Measurements from ENCODE around the gene PSME2. TPM values are rescaled to one million over a fixed set of nuclear protein-coding genes. Genes with fewer than 3 reads are reported as not detected.

The PSME2 gene
- total RNA-seq, 1 experiment from 2014 or later, result 142 TPM

DNA sequence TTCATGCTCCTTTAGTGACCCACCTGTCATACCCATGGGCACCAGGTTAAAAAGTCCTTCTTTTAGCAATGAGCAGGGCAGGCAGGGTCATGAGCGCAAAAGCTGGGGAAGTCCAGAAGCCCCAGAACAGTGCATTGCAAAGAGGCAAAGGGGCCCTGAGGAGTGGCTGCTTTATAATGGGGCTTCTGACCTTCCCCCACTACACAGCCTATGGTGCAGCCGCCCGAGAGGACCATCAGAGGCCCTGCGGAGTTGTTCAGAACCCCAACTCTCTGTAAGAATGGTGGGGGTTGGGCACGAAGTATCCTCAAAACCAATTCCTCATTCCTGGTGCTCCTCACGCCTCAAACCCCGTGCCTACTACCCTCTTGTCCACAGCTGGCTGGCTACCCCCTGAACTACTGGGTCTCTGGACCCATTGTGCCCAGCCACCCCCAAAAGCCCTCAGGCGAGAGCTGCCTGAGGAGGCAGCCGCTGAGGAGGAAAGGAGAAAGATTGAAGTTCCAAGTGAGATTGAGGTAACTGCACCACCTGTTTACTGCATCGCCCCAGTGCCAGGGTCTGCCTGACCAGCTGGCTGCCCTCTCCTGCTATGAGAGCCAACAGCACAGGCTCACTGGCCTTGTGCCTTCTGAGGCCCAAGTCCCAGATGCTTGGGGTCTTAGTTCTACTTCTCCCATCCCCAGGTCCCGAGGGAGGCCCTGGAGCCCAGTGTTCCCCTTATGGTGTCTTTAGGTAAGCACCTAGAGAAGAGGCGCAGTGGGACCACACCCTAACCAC is 32.2 kb upstream of the PSME2 start:
- BruUV-seq (replicated peaks), result no TSS peak
- no peak overlapping the region for H3K4me3 Mint-ChIP-seq (ENCODE audit: unreplicated experiment)
- H3K27ac Mint-ChIP-seq (ENCODE audit: unreplicated experiment), result no peak overlapping the region
- H3K27me3 Mint-ChIP-seq (ENCODE audit: insufficient read depth, unreplicated experiment), result no peaks in the 10 kb centered on the region
- H3K36me3 Mint-ChIP-seq (ENCODE audit: insufficient read depth, unreplicated experiment), result peaks cover 38% of the 10 kb centered on the region
- H3K9me3 ChIP-seq, result no peaks in the 10 kb centered on the region
- DNase-seq, result no peak
- intact Hi-C loops (cut with micrococcal nuclease; ENCODE audit: unreplicated experiment), result no loop called here
- no peaks in the 10 kb centered on the region for H3K4me1 ChIP-seq
- no peaks in the 10 kb centered on the region for H3K9me3 Mint-ChIP-seq (ENCODE audit: unreplicated experiment)
- H3K36me3 ChIP-seq (ENCODE audit: control insufficient read depth, insufficient read depth, low read length), result no peaks in the 10 kb centered on the region; the same call in none of the 2 replicates
- ChIA-PET POLR2A (interaction anchor here (1.0 kb wide), 1 partner anchor 63 kb away, joined by 4 read pairs; no protein-coding TSS in a partner anchor), CTCF (no interaction called here)
- no peaks in the 10 kb centered on the region for H3K27me3 ChIP-seq (replicated peaks; ENCODE audit: control insufficient read depth, insufficient read depth, low read length)
- H3K4me3 ChIP-seq (ENCODE audit: low read depth, low read length), result no peak overlapping the region
- TF ChIP-seq, protein P1, sequence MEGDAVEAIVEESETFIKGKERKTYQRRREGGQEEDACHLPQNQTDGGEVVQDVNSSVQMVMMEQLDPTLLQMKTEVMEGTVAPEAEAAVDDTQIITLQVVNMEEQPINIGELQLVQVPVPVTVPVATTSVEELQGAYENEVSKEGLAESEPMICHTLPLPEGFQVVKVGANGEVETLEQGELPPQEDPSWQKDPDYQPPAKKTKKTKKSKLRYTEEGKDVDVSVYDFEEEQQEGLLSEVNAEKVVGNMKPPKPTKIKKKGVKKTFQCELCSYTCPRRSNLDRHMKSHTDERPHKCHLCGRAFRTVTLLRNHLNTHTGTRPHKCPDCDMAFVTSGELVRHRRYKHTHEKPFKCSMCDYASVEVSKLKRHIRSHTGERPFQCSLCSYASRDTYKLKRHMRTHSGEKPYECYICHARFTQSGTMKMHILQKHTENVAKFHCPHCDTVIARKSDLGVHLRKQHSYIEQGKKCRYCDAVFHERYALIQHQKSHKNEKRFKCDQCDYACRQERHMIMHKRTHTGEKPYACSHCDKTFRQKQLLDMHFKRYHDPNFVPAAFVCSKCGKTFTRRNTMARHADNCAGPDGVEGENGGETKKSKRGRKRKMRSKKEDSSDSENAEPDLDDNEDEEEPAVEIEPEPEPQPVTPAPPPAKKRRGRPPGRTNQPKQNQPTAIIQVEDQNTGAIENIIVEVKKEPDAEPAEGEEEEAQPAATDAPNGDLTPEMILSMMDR (IDR thresholded peaks at IDR 0.05; ENCODE audit: insufficient read depth in 1 of 2, low read depth in 1 of 2, low read length in 1 of 2, severe bottlenecking in 1 of 2, unreplicated experiment in 1 of 2), result no peak
- H3K4me1 Mint-ChIP-seq (ENCODE audit: low read depth, unreplicated experiment), result no peaks in the 10 kb centered on the region

DNA sequence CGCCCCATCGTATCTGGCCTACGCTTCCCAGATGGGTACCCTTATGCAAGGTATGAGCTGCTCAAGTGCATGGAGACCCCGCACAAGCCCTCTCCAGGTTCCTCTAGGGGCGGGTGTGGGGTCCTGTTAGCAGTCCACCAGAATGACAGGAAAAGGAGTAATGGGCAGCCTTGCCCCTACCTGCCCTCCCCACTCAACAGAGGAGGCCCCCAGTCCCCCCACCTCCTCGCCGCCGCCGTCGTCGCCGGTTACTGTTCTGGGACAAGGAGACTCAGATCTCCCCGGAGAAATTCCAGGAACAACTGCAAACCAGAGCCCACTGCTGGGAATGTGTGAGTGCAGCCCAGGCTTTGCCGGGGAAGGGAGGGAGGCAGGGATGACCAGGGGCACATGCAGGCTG is 31.5 kb upstream of the PSME2 start:
- Mint-ChIP-seq H3K4me1 (ENCODE audit: low read depth, unreplicated experiment) (no peaks in the 10 kb centered on the region), H3K9me3 (ENCODE audit: unreplicated experiment) (no peaks in the 10 kb centered on the region), H3K4me3 (ENCODE audit: unreplicated experiment) (no peak overlapping the region), H3K27me3 (ENCODE audit: insufficient read depth, unreplicated experiment) (no peaks in the 10 kb centered on the region), H3K27ac (ENCODE audit: unreplicated experiment) (no peak overlapping the region), H3K36me3 (ENCODE audit: insufficient read depth, unreplicated experiment) (peaks cover 40% of the 10 kb centered on the region)
- TF ChIP-seq, protein P1 (IDR thresholded peaks at IDR 0.05; ENCODE audit: insufficient read depth in 1 of 2, low read depth in 1 of 2, low read length in 1 of 2, severe bottlenecking in 1 of 2, unreplicated experiment in 1 of 2), result no peak
- Histone ChIP-seq H3K36me3 (ENCODE audit: control insufficient read depth, insufficient read depth, low read length) (no peaks in the 10 kb centered on the region; the same call in 1 of the 2 replicates), H3K9me3 (no peaks in the 10 kb centered on the region), H3K4me1 (no peaks in the 10 kb centered on the region), H3K27me3 (replicated peaks; ENCODE audit: control insufficient read depth, insufficient read depth, low read length) (no peaks in the 10 kb centered on the region), H3K4me3 (ENCODE audit: low read depth, low read length) (no peak overlapping the region)
- POLR2A ChIA-PET, result no interaction called here
- no TSS peak for BruUV-seq (replicated peaks)
- intact Hi-C loops (cut with micrococcal nuclease; ENCODE audit: unreplicated experiment), result no loop called here
- no peak for DNase-seq
- CTCF ChIA-PET, result no interaction called here

DNA sequence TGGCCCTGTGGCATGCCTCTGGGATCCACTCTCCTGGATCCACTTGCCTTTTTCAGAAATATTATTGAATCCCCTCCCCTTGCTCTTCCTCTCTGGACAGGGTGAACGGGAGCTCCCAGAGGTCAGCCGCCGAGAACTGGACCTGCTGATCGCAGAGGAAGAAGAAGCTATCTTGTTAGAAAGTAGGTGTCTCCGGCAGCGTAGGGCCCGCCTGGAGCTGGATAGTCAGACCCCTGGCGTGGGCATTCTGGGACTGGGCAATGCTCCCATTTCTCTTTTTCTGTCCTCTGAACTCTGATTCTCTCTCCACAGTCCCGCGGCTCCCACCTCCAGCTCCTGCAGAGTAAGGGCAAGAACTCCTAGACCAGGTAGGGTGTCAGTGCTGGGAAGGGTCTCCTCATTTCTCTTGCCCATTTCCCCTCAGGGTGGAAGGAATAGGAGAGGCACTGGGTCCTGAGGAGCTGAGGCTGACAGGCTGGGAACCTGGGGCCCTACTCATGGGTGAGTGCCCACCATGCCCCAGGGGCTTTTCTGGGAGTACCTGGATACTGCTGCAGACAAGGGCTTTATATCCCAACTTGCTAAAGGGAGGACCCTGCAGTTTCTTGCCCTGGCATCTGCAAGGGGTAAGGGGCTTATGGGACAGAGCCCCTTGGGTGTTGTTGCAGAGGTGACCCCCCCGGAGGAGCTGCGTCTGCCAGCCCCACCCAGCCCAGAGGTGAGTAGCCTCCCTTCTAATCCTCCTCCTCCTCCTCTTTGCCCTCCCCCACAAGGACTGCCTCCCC is 30.8 kb upstream of the PSME2 start:
- TF ChIP-seq, protein P1 (IDR thresholded peaks at IDR 0.05; ENCODE audit: insufficient read depth in 1 of 2, low read depth in 1 of 2, low read length in 1 of 2, severe bottlenecking in 1 of 2, unreplicated experiment in 1 of 2), result no peak
- Histone ChIP-seq H3K4me1 (no peaks in the 10 kb centered on the region), H3K4me3 (ENCODE audit: low read depth, low read length) (no peak overlapping the region), H3K9me3 (no peaks in the 10 kb centered on the region), H3K27me3 (replicated peaks; ENCODE audit: control insufficient read depth, insufficient read depth, low read length) (no peaks in the 10 kb centered on the region), H3K36me3 (ENCODE audit: control insufficient read depth, insufficient read depth, low read length) (no peaks in the 10 kb centered on the region; the same call in 1 of the 2 replicates)
- Mint-ChIP-seq H3K9me3 (ENCODE audit: unreplicated experiment) (no peaks in the 10 kb centered on the region), H3K4me3 (ENCODE audit: unreplicated experiment) (no peak overlapping the region), H3K27me3 (ENCODE audit: insufficient read depth, unreplicated experiment) (no peaks in the 10 kb centered on the region), H3K27ac (ENCODE audit: unreplicated experiment) (peak overlapping the region; percentile 6), H3K36me3 (ENCODE audit: insufficient read depth, unreplicated experiment) (peaks cover 34% of the 10 kb centered on the region), H3K4me1 (ENCODE audit: low read depth, unreplicated experiment) (no peaks in the 10 kb centered on the region)
- no TSS peak for BruUV-seq (replicated peaks)
- intact Hi-C loops (cut with micrococcal nuclease; ENCODE audit: unreplicated experiment), result no loop called here
- DNase-seq, result no peak
- POLR2A ChIA-PET, result no interaction called here
- CTCF ChIA-PET, result no interaction called here
